ENCODE data around the gene TMEM92.

Gene TMEM92

GRCh38 chr17:50318501-50319285 is 44.4 kb downstream of the TMEM92 start:
- Histone ChIP-seq H3K9ac (ENCODE audit: low read depth, low read length) (no peak overlapping the region), H3K27ac (ENCODE audit: low read length) (no peak overlapping the region), H3K36me3 (ENCODE audit: insufficient read depth, low read depth, low read length) (no peaks in the 10 kb centered on the region), H3K9me3 (ENCODE audit: insufficient read depth, low read depth, low read length) (no peaks in the 10 kb centered on the region; the same call in 1 of the 2 replicates), H3K4me3 (ENCODE audit: low read length) (no peak overlapping the region), H3K4me1 (ENCODE audit: insufficient read depth, low read length) (peaks cover 11% of the 10 kb centered on the region; the same call in 1 of the 2 replicates), H3K27me3 (ENCODE audit: insufficient read depth, low read length) (no peaks in the 10 kb centered on the region)

- H3K27ac ChIP-seq (ENCODE audit: low read length) = no peak overlapping the region
- H3K4me3 ChIP-seq (ENCODE audit: low read length) = no peak overlapping the region
- peaks cover 11% of the 10 kb centered on the region; the same call in 1 of the 2 replicates for H3K4me1 ChIP-seq (ENCODE audit: insufficient read depth, low read length)
- no peaks in the 10 kb centered on the region for H3K36me3 ChIP-seq (ENCODE audit: insufficient read depth, low read depth, low read length)
- no peaks in the 10 kb centered on the region for H3K27me3 ChIP-seq (ENCODE audit: insufficient read depth, low read length)
- no peaks in the 10 kb centered on the region; the same call in 1 of the 2 replicates for H3K9me3 ChIP-seq (ENCODE audit: insufficient read depth, low read depth, low read length)
- H3K9ac ChIP-seq (ENCODE audit: low read depth, low read length) = no peak overlapping the region
Measured at GRCh38 chr17:50319306-50320004, 45.2 kb downstream of the TMEM92 start.

- H3K4me3 ChIP-seq (ENCODE audit: low read length) = no peak overlapping the region
- no peaks in the 10 kb centered on the region for H3K9me3 ChIP-seq (ENCODE audit: insufficient read depth, low read depth, low read length)
- H3K9ac ChIP-seq (ENCODE audit: low read depth, low read length) = no peak overlapping the region
- H3K36me3 ChIP-seq (ENCODE audit: insufficient read depth, low read depth, low read length) = no peaks in the 10 kb centered on the region
- peaks cover 11% of the 10 kb centered on the region; the same call in 1 of the 2 replicates for H3K4me1 ChIP-seq (ENCODE audit: insufficient read depth, low read length)
- H3K27me3 ChIP-seq (ENCODE audit: insufficient read depth, low read length) = no peaks in the 10 kb centered on the region
- no peak overlapping the region for H3K27ac ChIP-seq (ENCODE audit: low read length)
Measured at GRCh38 chr17:50322271-50322670, 48.0 kb downstream of the TMEM92 start.

GRCh38 chr17:50323060-50323459 is 48.8 kb downstream of the TMEM92 start:
- Histone ChIP-seq H3K9ac (ENCODE audit: low read depth, low read length) (no peak overlapping the region), H3K4me3 (ENCODE audit: low read length) (no peak overlapping the region), H3K27me3 (ENCODE audit: insufficient read depth, low read length) (no peaks in the 10 kb centered on the region), H3K36me3 (ENCODE audit: insufficient read depth, low read depth, low read length) (no peaks in the 10 kb centered on the region), H3K9me3 (ENCODE audit: insufficient read depth, low read depth, low read length) (no peaks in the 10 kb centered on the region), H3K4me1 (ENCODE audit: insufficient read depth, low read length) (peaks cover 11% of the 10 kb centered on the region; the same call in 1 of the 2 replicates), H3K27ac (ENCODE audit: low read length) (no peak overlapping the region)

- no peaks in the 10 kb centered on the region for H3K27me3 ChIP-seq (ENCODE audit: insufficient read depth, low read length)
- H3K36me3 ChIP-seq (ENCODE audit: insufficient read depth, low read depth, low read length) = no peaks in the 10 kb centered on the region
- no peak overlapping the region for H3K9ac ChIP-seq (ENCODE audit: low read depth, low read length)
- no peak overlapping the region for H3K27ac ChIP-seq (ENCODE audit: low read length)
- no peaks in the 10 kb centered on the region for H3K4me1 ChIP-seq (ENCODE audit: insufficient read depth, low read length)
- no peaks in the 10 kb centered on the region for H3K9me3 ChIP-seq (ENCODE audit: insufficient read depth, low read depth, low read length)
- no peak overlapping the region for H3K4me3 ChIP-seq (ENCODE audit: low read length)
Measured at GRCh38 chr17:50325906-50326305, 51.6 kb downstream of the TMEM92 start.

- Histone ChIP-seq H3K27ac (ENCODE audit: low read length) (no peak overlapping the region), H3K9ac (ENCODE audit: low read depth, low read length) (no peak overlapping the region), H3K4me1 (ENCODE audit: insufficient read depth, low read length) (no peaks in the 10 kb centered on the region), H3K9me3 (ENCODE audit: insufficient read depth, low read depth, low read length) (no peaks in the 10 kb centered on the region), H3K4me3 (ENCODE audit: low read length) (no peak overlapping the region), H3K27me3 (ENCODE audit: insufficient read depth, low read length) (no peaks in the 10 kb centered on the region), H3K36me3 (ENCODE audit: insufficient read depth, low read depth, low read length) (no peaks in the 10 kb centered on the region)
Measured at GRCh38 chr17:50326831-50327364, 52.6 kb downstream of the TMEM92 start.

GRCh38 chr17:50328363-50329325 is 54.4 kb downstream of the TMEM92 start:
- Histone ChIP-seq H3K4me1 (ENCODE audit: insufficient read depth, low read length) (no peaks in the 10 kb centered on the region), H3K9me3 (ENCODE audit: insufficient read depth, low read depth, low read length) (no peaks in the 10 kb centered on the region), H3K27ac (ENCODE audit: low read length) (no peak overlapping the region), H3K27me3 (ENCODE audit: insufficient read depth, low read length) (no peaks in the 10 kb centered on the region), H3K9ac (ENCODE audit: low read depth, low read length) (no peak overlapping the region), H3K36me3 (ENCODE audit: insufficient read depth, low read depth, low read length) (no peaks in the 10 kb centered on the region), H3K4me3 (ENCODE audit: low read length) (no peak overlapping the region)

- H3K9me3 ChIP-seq (ENCODE audit: insufficient read depth, low read depth, low read length) = no peaks in the 10 kb centered on the region
- H3K27me3 ChIP-seq (ENCODE audit: insufficient read depth, low read length) = no peaks in the 10 kb centered on the region
- no peak overlapping the region for H3K9ac ChIP-seq (ENCODE audit: low read depth, low read length)
- H3K4me3 ChIP-seq (ENCODE audit: low read length) = no peak overlapping the region
- H3K36me3 ChIP-seq (ENCODE audit: insufficient read depth, low read depth, low read length) = no peaks in the 10 kb centered on the region
- H3K4me1 ChIP-seq (ENCODE audit: insufficient read depth, low read length) = no peaks in the 10 kb centered on the region
- no peak overlapping the region for H3K27ac ChIP-seq (ENCODE audit: low read length)
Measured at GRCh38 chr17:50329716-50330115, 55.5 kb downstream of the TMEM92 start.

- H3K4me3 ChIP-seq (ENCODE audit: low read length) = no peak overlapping the region
- no peak overlapping the region for H3K27ac ChIP-seq (ENCODE audit: low read length)
- H3K9me3 ChIP-seq (ENCODE audit: insufficient read depth, low read depth, low read length) = no peaks in the 10 kb centered on the region
- no peaks in the 10 kb centered on the region for H3K4me1 ChIP-seq (ENCODE audit: insufficient read depth, low read length)
- H3K36me3 ChIP-seq (ENCODE audit: insufficient read depth, low read depth, low read length) = no peaks in the 10 kb centered on the region
- no peaks in the 10 kb centered on the region for H3K27me3 ChIP-seq (ENCODE audit: insufficient read depth, low read length)
- H3K9ac ChIP-seq (ENCODE audit: low read depth, low read length) = no peak overlapping the region
Measured at GRCh38 chr17:50330151-50330775, 56.0 kb downstream of the TMEM92 start.

All from iPS-20b (cell line).